ENCODE measurements around the gene TFAP2E.
"Not testable (repeated sequence)": the region's sequence is repeated elsewhere in the genome, so short reads cannot be mapped to it uniquely, and the experiment has no call there.

TFAP2E gene

GRCh38 chr1:35574655-35575415 is 1.7 kb downstream of the TFAP2E start:
- peak; percentile 46 for DNase-seq

- DNase-seq, result peak; percentile 36
These were observed 2.4 kb downstream of the TFAP2E start for GRCh38 chr1:35575416-35575958.

- DNase-seq, result peak; percentile 22
These were observed 3.1 kb downstream of the TFAP2E start for GRCh38 chr1:35576061-35576765.

- peak; percentile 18 for DNase-seq
These were observed 3.6 kb downstream of the TFAP2E start for GRCh38 chr1:35576766-35577070.

GRCh38 chr1:35577071-35577998 is 4.2 kb downstream of the TFAP2E start:
- peak; percentile 63 for DNase-seq

GRCh38 chr1:35580949-35581388 is 7.9 kb downstream of the TFAP2E start:
- no peak for DNase-seq

GRCh38 chr1:35581621-35582020 is 8.5 kb downstream of the TFAP2E start:
- not testable (repeated sequence) for DNase-seq

GRCh38 chr1:35585281-35585680 is 12.2 kb downstream of the TFAP2E start:
- DNase-seq, result no peak

GRCh38 chr1:35585805-35586204 is 12.7 kb downstream of the TFAP2E start:
- not testable (repeated sequence) for DNase-seq

- DNase-seq, result no peak
These were observed 13.7 kb downstream of the TFAP2E start for GRCh38 chr1:35586808-35587207.

GRCh38 chr1:35587736-35588135 is 14.6 kb downstream of the TFAP2E start:
- no peak for DNase-seq

GRCh38 chr1:35588197-35588910 is 15.2 kb downstream of the TFAP2E start:
- DNase-seq, result no peak

GRCh38 chr1:35589516-35590427 is 16.7 kb downstream of the TFAP2E start:
- no peak for DNase-seq

GRCh38 chr1:35590476-35591040 is 17.4 kb downstream of the TFAP2E start:
- DNase-seq, result no peak

- DNase-seq, result no peak
These were observed 18.1 kb downstream of the TFAP2E start for GRCh38 chr1:35591211-35591610.

GRCh38 chr1:35592991-35593769 is 20.1 kb downstream of the TFAP2E start:
- no peak for DNase-seq

GRCh38 chr1:35594005-35594760 is 21.1 kb downstream of the TFAP2E start:
- DNase-seq, result no peak

- DNase-seq, result no peak
These were observed 22.6 kb downstream of the TFAP2E start for GRCh38 chr1:35595684-35596083.

- DNase-seq, result no peak
These were observed 24.8 kb downstream of the TFAP2E start for GRCh38 chr1:35597870-35598269.

Measured in retina (tissue), 1 donor.